Activated T-cell treated with anti-CD3 and anti-CD28 coated beads, Interleukin-2, amount 50 U/mL, for 72 hours (primary cell): ENCODE measurements around the gene NR5A2. TPM values are rescaled to one million over a fixed set of nuclear protein-coding genes. Genes with fewer than 3 reads are reported as not detected.

Experiments used
- ATAC-seq, 2 donors: fragments of 150-1000 bp; cut with Tn5 transposase; replicated peaks in 1 of 2; 2 replicates each; pipeline ENCODE4 v1.10.0; 2021; ENCODE audit warnings: moderate library complexity in 2 of 2, mild to moderate bottlenecking in 1 of 2
- DNase-seq, 2 donors: peaks; one replicate each; pipeline ENCODE4 v3.0.0; 2021 to 2022; ENCODE audit warnings: mixed read lengths in 1 of 2
- H3K27ac Mint-ChIP-seq: one replicate; pipeline ENCODE4 v1.8.0; 2022; ENCODE audit warnings: mild to moderate bottlenecking, moderate library complexity, mixed read lengths
- H3K27me3 Mint-ChIP-seq: one replicate; pipeline ENCODE4 v1.8.0; 2022; ENCODE audit warnings: low read depth, mixed read lengths
- H3K36me3 Mint-ChIP-seq, 2 donors: one replicate each; pipeline ENCODE4 v1.8.0; 2022; ENCODE audit warnings: mixed read lengths in 2 of 2, mild to moderate bottlenecking in 1 of 2; ENCODE audit not compliant: insufficient read depth in 2 of 2
- H3K4me1 Mint-ChIP-seq: one replicate; pipeline ENCODE4 v1.8.0; 2022; ENCODE audit warnings: low read depth, mixed read lengths
- H3K4me3 Mint-ChIP-seq, 2 donors: one replicate each; pipeline ENCODE4 v1.8.0; 2022; ENCODE audit warnings: mild to moderate bottlenecking in 2 of 2, mixed read lengths in 2 of 2, moderate library complexity in 2 of 2
- H3K9me3 Mint-ChIP-seq, 2 donors: one replicate each; pipeline ENCODE4 v1.8.0; 2022; ENCODE audit warnings: mixed read lengths in 2 of 2
- total RNA-seq, 2 donors: library from RNA; stranded (reverse); gene quantifications; one replicate each; pipeline ENCODE4 v1.2.3, GENCODE V29; 2022

The NR5A2 gene
- total RNA-seq, 2 donors from 2014 or later: 0.07 to 0.16 TPM

GRCh38 chr1:200095057-200095577 lies 67.6 kb downstream of the NR5A2 start:
- ATAC-seq (no peak), DNase-seq (no peak)
- no peaks in the 10 kb centered on the region for H3K4me1 Mint-ChIP-seq
- H3K4me3 Mint-ChIP-seq: no peak overlapping the region
- no peaks in the 10 kb centered on the region for H3K27me3 Mint-ChIP-seq
- H3K36me3 Mint-ChIP-seq: no peaks in the 10 kb centered on the region
- H3K9me3 Mint-ChIP-seq: no peaks in the 10 kb centered on the region
- H3K27ac Mint-ChIP-seq: no peak overlapping the region

- Mint-ChIP-seq H3K27me3 (no peaks in the 10 kb centered on the region), H3K9me3 (no peaks in the 10 kb centered on the region), H3K4me3 (no peak overlapping the region), H3K36me3 (no peaks in the 10 kb centered on the region), H3K27ac (no peak overlapping the region), H3K4me1 (no peaks in the 10 kb centered on the region)
- ATAC-seq: no peak
- DNase-seq: no peak
Observed at GRCh38 chr1:200096774-200097173, 69.3 kb downstream of the NR5A2 start.

GRCh38 chr1:200099040-200099439 lies 71.5 kb downstream of the NR5A2 start:
- no peak overlapping the region for H3K4me3 Mint-ChIP-seq
- no peaks in the 10 kb centered on the region for H3K36me3 Mint-ChIP-seq
- no peak for DNase-seq
- ATAC-seq: no peak
- no peak overlapping the region for H3K27ac Mint-ChIP-seq
- no peaks in the 10 kb centered on the region for H3K27me3 Mint-ChIP-seq
- H3K9me3 Mint-ChIP-seq: no peaks in the 10 kb centered on the region
- H3K4me1 Mint-ChIP-seq: no peaks in the 10 kb centered on the region

GRCh38 chr1:200103966-200104583 lies 76.6 kb downstream of the NR5A2 start:
- no peak for DNase-seq
- Mint-ChIP-seq H3K9me3 (no peaks in the 10 kb centered on the region), H3K27me3 (no peaks in the 10 kb centered on the region)

GRCh38 chr1:200107004-200107470 lies 79.5 kb downstream of the NR5A2 start:
- Mint-ChIP-seq H3K4me1 (no peaks in the 10 kb centered on the region), H3K27ac (no peak overlapping the region), H3K36me3 (no peaks in the 10 kb centered on the region), H3K4me3 (no peak overlapping the region), H3K9me3 (no peaks in the 10 kb centered on the region), H3K27me3 (no peaks in the 10 kb centered on the region)
- DNase-seq (no peak), ATAC-seq (no peak)

More at GRCh38 chr1:200103966-200104583, 76.6 kb downstream of the NR5A2 start:
- Mint-ChIP-seq H3K36me3 (no peaks in the 10 kb centered on the region), H3K4me3 (no peak overlapping the region), H3K27ac (no peak overlapping the region), H3K4me1 (no peaks in the 10 kb centered on the region)
- no peak for ATAC-seq

GRCh38 chr1:200108659-200109058 lies 81.1 kb downstream of the NR5A2 start:
- Mint-ChIP-seq H3K27ac (no peak overlapping the region), H3K9me3 (no peaks in the 10 kb centered on the region), H3K36me3 (no peaks in the 10 kb centered on the region), H3K4me1 (no peaks in the 10 kb centered on the region), H3K4me3 (no peak overlapping the region), H3K27me3 (peaks cover 5% of the 10 kb centered on the region)
- ATAC-seq: no peak
- DNase-seq: no peak

GRCh38 chr1:200112290-200112689 lies 84.8 kb downstream of the NR5A2 start:
- no peaks in the 10 kb centered on the region for H3K9me3 Mint-ChIP-seq
- H3K4me3 Mint-ChIP-seq: no peak overlapping the region
- H3K4me1 Mint-ChIP-seq: no peaks in the 10 kb centered on the region
- peaks cover 5% of the 10 kb centered on the region for H3K27me3 Mint-ChIP-seq
- ATAC-seq (no peak), DNase-seq (no peak)
- no peaks in the 10 kb centered on the region for H3K36me3 Mint-ChIP-seq
- no peak overlapping the region for H3K27ac Mint-ChIP-seq

- H3K4me3 Mint-ChIP-seq: no peak overlapping the region
- peaks cover 5% of the 10 kb centered on the region for H3K27me3 Mint-ChIP-seq
- no peak overlapping the region for H3K27ac Mint-ChIP-seq
- H3K4me1 Mint-ChIP-seq: peaks cover 5% of the 10 kb centered on the region
- no peaks in the 10 kb centered on the region for H3K36me3 Mint-ChIP-seq
- DNase-seq (no peak), ATAC-seq (no peak)
- H3K9me3 Mint-ChIP-seq: no peaks in the 10 kb centered on the region
Observed at GRCh38 chr1:200115532-200115931, 88.0 kb downstream of the NR5A2 start.

- no peaks in the 10 kb centered on the region for H3K36me3 Mint-ChIP-seq
- no peak overlapping the region for H3K4me3 Mint-ChIP-seq
- H3K27ac Mint-ChIP-seq: no peak overlapping the region
- H3K4me1 Mint-ChIP-seq: peaks cover 5% of the 10 kb centered on the region
- H3K9me3 Mint-ChIP-seq: no peaks in the 10 kb centered on the region
- ATAC-seq (no peak), DNase-seq (no peak)
- peaks cover 5% of the 10 kb centered on the region for H3K27me3 Mint-ChIP-seq
Observed at GRCh38 chr1:200116324-200116723, 88.8 kb downstream of the NR5A2 start.

GRCh38 chr1:200118779-200119505 lies 91.4 kb downstream of the NR5A2 start:
- DNase-seq: no peak
- no peaks in the 10 kb centered on the region for H3K9me3 Mint-ChIP-seq
- H3K4me3 Mint-ChIP-seq: no peak overlapping the region
- peaks cover 4% of the 10 kb centered on the region for H3K27me3 Mint-ChIP-seq
- peaks cover 5% of the 10 kb centered on the region for H3K4me1 Mint-ChIP-seq
- H3K27ac Mint-ChIP-seq: no peak overlapping the region
- no peaks in the 10 kb centered on the region for H3K36me3 Mint-ChIP-seq
- ATAC-seq: no peak

- peaks cover 4% of the 10 kb centered on the region for H3K27me3 Mint-ChIP-seq
- H3K36me3 Mint-ChIP-seq: no peaks in the 10 kb centered on the region
- DNase-seq (no peak), ATAC-seq (no peak)
- H3K9me3 Mint-ChIP-seq: no peaks in the 10 kb centered on the region
- H3K4me3 Mint-ChIP-seq: no peak overlapping the region
- H3K4me1 Mint-ChIP-seq: peaks cover 5% of the 10 kb centered on the region
- H3K27ac Mint-ChIP-seq: no peak overlapping the region
Observed at GRCh38 chr1:200121421-200121820, 93.9 kb downstream of the NR5A2 start.

- H3K36me3 Mint-ChIP-seq: no peaks in the 10 kb centered on the region
- no peak for DNase-seq
- no peak for ATAC-seq
- no peaks in the 10 kb centered on the region for H3K9me3 Mint-ChIP-seq
- peaks cover 4% of the 10 kb centered on the region for H3K27me3 Mint-ChIP-seq
- H3K27ac Mint-ChIP-seq: no peak overlapping the region
- H3K4me3 Mint-ChIP-seq: no peak overlapping the region
- peaks cover 5% of the 10 kb centered on the region for H3K4me1 Mint-ChIP-seq
Observed at GRCh38 chr1:200124309-200124708, 96.8 kb downstream of the NR5A2 start.

GRCh38 chr1:200128081-200128480 lies 100.6 kb downstream of the NR5A2 start:
- H3K4me3 Mint-ChIP-seq: no peak overlapping the region
- H3K9me3 Mint-ChIP-seq: no peaks in the 10 kb centered on the region
- no peak for ATAC-seq
- DNase-seq: no peak
- H3K27ac Mint-ChIP-seq: no peak overlapping the region
- H3K4me1 Mint-ChIP-seq: peaks cover 20% of the 10 kb centered on the region
- no peaks in the 10 kb centered on the region for H3K27me3 Mint-ChIP-seq
- H3K36me3 Mint-ChIP-seq: no peaks in the 10 kb centered on the region
